Measurements from ENCODE around the gene DAPK1.

Gene DAPK1

GRCh38 chr9:87713988-87714330, 216.3 kb downstream of the DAPK1 start:
- no peak overlapping the region for H3K27ac ChIP-seq
- TF ChIP-seq ZFX (IDR thresholded peaks at IDR 0.05; ENCODE audit: borderline replicate concordance): no peak
- TF ChIP-seq CTCF (IDR thresholded peaks at IDR 0.05): no peak

GRCh38 chr9:87714819-87715218, 217.2 kb downstream of the DAPK1 start:
- no peak overlapping the region for H3K27ac ChIP-seq
- TF ChIP-seq CTCF (IDR thresholded peaks at IDR 0.05): no peak
- no peak for TF ChIP-seq ZFX (IDR thresholded peaks at IDR 0.05; ENCODE audit: borderline replicate concordance)

GRCh38 chr9:87716141-87716540, 218.5 kb downstream of the DAPK1 start:
- H3K27ac ChIP-seq: no peak overlapping the region
- no peak for TF ChIP-seq ZFX (IDR thresholded peaks at IDR 0.05; ENCODE audit: borderline replicate concordance)
- no peak for TF ChIP-seq CTCF (IDR thresholded peaks at IDR 0.05)

GRCh38 chr9:87717456-87717855, 219.8 kb downstream of the DAPK1 start:
- no peak overlapping the region for H3K27ac ChIP-seq
- TF ChIP-seq CTCF (IDR thresholded peaks at IDR 0.05) (no peak), ZFX (IDR thresholded peaks at IDR 0.05; ENCODE audit: borderline replicate concordance) (no peak)

- TF ChIP-seq CTCF (IDR thresholded peaks at IDR 0.05): no peak
- TF ChIP-seq ZFX (IDR thresholded peaks at IDR 0.05; ENCODE audit: borderline replicate concordance): no peak
- H3K27ac ChIP-seq: no peak overlapping the region
These were observed 220.6 kb downstream of the DAPK1 start for GRCh38 chr9:87718231-87718630.

- H3K27ac ChIP-seq: no peak overlapping the region
- TF ChIP-seq ZFX (IDR thresholded peaks at IDR 0.05; ENCODE audit: borderline replicate concordance): no peak
- no peak for TF ChIP-seq CTCF (IDR thresholded peaks at IDR 0.05)
These were observed 221.4 kb downstream of the DAPK1 start for GRCh38 chr9:87718852-87719612.

GRCh38 chr9:87720173-87720572, 222.5 kb downstream of the DAPK1 start:
- TF ChIP-seq CTCF (IDR thresholded peaks at IDR 0.05): no peak
- TF ChIP-seq ZFX (IDR thresholded peaks at IDR 0.05; ENCODE audit: borderline replicate concordance): no peak
- no peak overlapping the region for H3K27ac ChIP-seq

All from 22Rv1 (cell line).